NB4 (cell line): Measurements from ENCODE around the gene RGR.

Source experiments
- CTCF ChIP-seq: IDR thresholded peaks from one replicate; pipeline ENCODE4 v1.5.1; 2012; ENCODE audit warnings: low read depth, low read length
- POLR2A ChIP-seq: IDR thresholded peaks from 2 replicates; pipeline ENCODE4 v1.6.1; 2011; ENCODE audit warnings: mild to moderate bottlenecking; ENCODE audit not compliant: insufficient read length; ENCODE audit errors: extremely low read depth

GRCh38 chr10:84237199-84238051, 7.4 kb upstream of the RGR start:
- TF ChIP-seq POLR2A: no peak
- no peak for TF ChIP-seq CTCF
